Adipocyte (in vitro differentiated cells): ENCODE results near the gene ZC3H13.

Source experiments
- DNase-seq: peaks from one replicate; pipeline ENCODE4 v3.0.0-alpha.2; 2015; ENCODE audit warnings: low read depth
- H3K27me3 ChIP-seq: replicated peaks from 2 replicates; pipeline ENCODE4 v1.7.0; 2013; ENCODE audit warnings: mild to moderate bottlenecking, low read length, moderate library complexity; ENCODE audit not compliant: control insufficient read depth, insufficient read depth
- H3K36me3 ChIP-seq: 2 replicates; pipeline ENCODE4 v1.7.0; 2013; ENCODE audit warnings: low read length, mild to moderate bottlenecking, moderate library complexity; ENCODE audit not compliant: control insufficient read depth, insufficient read depth, severe bottlenecking
- H3K4me1 ChIP-seq: 2 replicates; pipeline ENCODE4 v1.7.0; 2013; ENCODE audit warnings: mild to moderate bottlenecking, low read length, moderate library complexity; ENCODE audit not compliant: control insufficient read depth, insufficient read depth
- H3K4me3 ChIP-seq: 2 replicates; pipeline ENCODE4 v1.7.0; 2013; ENCODE audit warnings: mild to moderate bottlenecking, low read length, moderate library complexity
- H3K9ac ChIP-seq: 2 replicates; pipeline ENCODE4 v1.7.0; 2013; ENCODE audit warnings: mild to moderate bottlenecking, low read length, moderate library complexity
- H3K9me3 ChIP-seq: 2 replicates; pipeline ENCODE4 v1.7.0; 2013; ENCODE audit warnings: mild to moderate bottlenecking, low read length, moderate library complexity; ENCODE audit not compliant: control insufficient read depth

The ZC3H13 gene

GRCh38 chr13:46059405-46059804 is 6.9 kb upstream of the ZC3H13 start:
- Histone ChIP-seq H3K4me3 (no peak overlapping the region), H3K9ac (no peak overlapping the region), H3K27me3 (no peaks in the 10 kb centered on the region), H3K9me3 (no peaks in the 10 kb centered on the region), H3K36me3 (no peaks in the 10 kb centered on the region), H3K4me1 (no peaks in the 10 kb centered on the region)
- DNase-seq: no peak

DNA sequence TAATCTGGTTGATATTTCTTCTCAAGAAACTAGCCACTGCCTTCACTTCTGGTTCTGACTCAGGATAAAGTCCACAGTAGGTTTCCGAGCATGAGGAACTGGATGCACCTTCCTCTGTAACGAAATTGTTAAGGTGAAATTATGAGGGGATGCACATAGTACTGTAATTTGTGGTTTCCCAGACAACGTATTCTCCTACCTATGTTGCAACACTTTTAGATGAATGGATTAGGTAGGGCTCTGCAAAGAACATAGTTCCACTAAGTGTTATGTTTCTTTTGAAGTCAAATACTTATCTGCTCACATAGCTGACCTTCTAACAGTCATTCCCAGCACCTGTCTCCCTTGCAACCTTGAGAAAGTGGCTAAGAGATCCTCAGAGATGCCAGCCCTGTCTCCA is 5.7 kb upstream of the ZC3H13 start:
- DNase-seq: no peak
- Histone ChIP-seq H3K36me3 (no peaks in the 10 kb centered on the region), H3K9ac (no peak overlapping the region), H3K27me3 (no peaks in the 10 kb centered on the region), H3K4me3 (no peak overlapping the region), H3K4me1 (peaks cover 5% of the 10 kb centered on the region), H3K9me3 (no peaks in the 10 kb centered on the region)

DNA sequence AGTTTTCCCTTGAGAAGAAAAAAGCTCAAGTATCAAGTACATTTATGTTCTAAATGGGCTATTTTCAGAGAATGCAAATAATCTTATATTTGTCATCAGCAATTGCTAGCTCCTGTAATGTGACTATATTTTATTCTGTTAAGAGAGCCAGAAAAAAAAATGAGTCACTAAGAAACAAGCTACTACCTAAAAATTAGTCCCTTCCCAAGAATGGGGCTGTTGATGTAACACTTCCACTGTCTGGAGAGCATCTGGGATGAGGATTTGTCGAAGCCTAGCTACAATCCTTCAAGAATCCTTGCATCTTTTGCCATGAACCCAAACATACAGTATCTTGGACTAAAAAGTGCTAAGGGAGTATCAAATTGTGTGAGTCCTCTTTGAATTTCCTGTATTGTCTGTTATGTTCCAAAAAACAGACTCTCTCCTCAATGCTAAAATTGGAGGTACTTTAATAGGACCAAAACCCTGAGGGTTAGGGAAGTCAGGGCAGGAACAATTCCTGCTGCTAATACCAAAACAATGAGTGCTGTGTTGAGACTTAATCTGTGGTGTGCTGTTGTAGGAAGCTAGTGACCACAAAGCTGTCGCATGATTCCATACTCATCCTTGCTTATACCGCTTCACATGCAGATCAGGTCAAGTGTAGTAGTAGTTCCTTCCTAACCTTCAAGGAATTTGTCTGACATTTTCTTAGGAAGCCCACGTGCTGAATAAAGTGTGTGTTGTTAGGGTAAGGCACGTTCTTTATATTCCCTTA is 4.9 kb upstream of the ZC3H13 start:
- Histone ChIP-seq H3K36me3 (no peaks in the 10 kb centered on the region), H3K9ac (no peak overlapping the region), H3K4me1 (peaks cover 5% of the 10 kb centered on the region), H3K4me3 (no peak overlapping the region), H3K27me3 (no peaks in the 10 kb centered on the region), H3K9me3 (no peaks in the 10 kb centered on the region)
- no peak for DNase-seq

GRCh38 chr13:46053162-46054012 is 841 bp upstream of the ZC3H13 start:
- Histone ChIP-seq H3K4me3 (peak overlapping the region; percentile 100), H3K9me3 (no peaks in the 10 kb centered on the region), H3K27me3 (no peaks in the 10 kb centered on the region), H3K36me3 (no peaks in the 10 kb centered on the region), H3K4me1 (peaks cover 25% of the 10 kb centered on the region), H3K9ac (peak overlapping the region; percentile 94)
- DNase-seq: no peak

DNA sequence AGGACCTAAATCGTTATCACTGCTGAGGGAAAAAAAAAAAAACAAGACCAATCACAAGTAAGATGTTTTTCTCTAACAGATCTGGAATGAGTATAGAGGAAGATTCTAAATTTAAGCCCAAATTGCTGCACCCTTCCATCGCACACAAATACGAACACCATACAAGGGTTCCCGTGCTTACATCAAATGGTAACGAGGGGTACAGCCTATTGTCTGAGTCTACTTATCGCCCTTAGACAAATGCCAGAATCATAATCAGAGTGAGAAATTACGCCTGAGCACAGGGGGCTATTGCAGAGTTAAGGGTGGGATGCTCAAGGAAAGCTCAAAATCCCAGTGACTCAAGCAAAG is 603 bp downstream of the ZC3H13 start:
- no peaks in the 10 kb centered on the region for H3K36me3 ChIP-seq
- H3K27me3 ChIP-seq: no peaks in the 10 kb centered on the region
- peaks cover 25% of the 10 kb centered on the region for H3K4me1 ChIP-seq
- H3K4me3 ChIP-seq: peak overlapping the region; percentile 100
- peak overlapping the region; percentile 94 for H3K9ac ChIP-seq
- no peak for DNase-seq
- no peaks in the 10 kb centered on the region for H3K9me3 ChIP-seq

DNA sequence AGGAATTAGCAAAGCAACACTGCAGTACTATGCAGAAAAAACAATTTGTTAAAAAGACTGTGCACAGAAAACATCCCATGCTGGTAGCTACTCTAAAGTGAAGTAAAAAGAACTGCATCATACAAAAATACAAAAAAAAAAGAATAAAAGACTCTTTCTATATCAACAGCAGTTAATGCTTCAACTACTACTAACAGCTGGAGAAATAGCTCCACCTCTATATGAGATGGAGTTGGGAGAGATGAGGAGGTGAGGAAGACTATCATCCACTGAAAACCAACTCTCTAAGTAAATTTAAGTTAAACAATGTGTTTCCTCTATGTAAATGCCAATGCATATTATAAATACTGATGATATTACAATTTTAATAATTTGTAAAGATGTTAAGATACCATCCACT is 1.8 kb downstream of the ZC3H13 start:
- Histone ChIP-seq H3K4me1 (peaks cover 26% of the 10 kb centered on the region), H3K9me3 (no peaks in the 10 kb centered on the region), H3K36me3 (no peaks in the 10 kb centered on the region), H3K4me3 (peak overlapping the region; percentile 100), H3K27me3 (no peaks in the 10 kb centered on the region), H3K9ac (peak overlapping the region; percentile 9)
- no peak for DNase-seq

DNA sequence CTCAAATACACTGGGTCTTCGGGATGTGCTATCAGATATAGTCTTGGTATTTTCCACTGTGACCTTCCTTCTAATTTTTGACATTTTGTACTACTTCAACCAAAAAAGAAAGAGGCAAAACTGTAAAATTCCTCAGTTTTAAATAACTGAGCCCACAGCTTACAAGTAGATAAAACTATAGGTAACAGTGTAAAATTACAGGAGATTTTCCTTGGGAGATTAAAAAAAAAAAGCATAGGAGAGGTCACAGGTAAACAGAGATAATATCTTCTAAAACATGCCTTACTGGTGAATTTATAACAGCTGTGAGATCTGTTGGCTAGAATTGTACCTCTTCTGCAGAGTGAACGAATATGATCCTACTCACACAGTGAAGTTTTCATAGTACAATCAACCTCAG is 7.1 kb downstream of the ZC3H13 start:
- H3K9me3 ChIP-seq: no peaks in the 10 kb centered on the region
- peaks cover 14% of the 10 kb centered on the region for H3K4me1 ChIP-seq
- no peak overlapping the region for H3K4me3 ChIP-seq
- DNase-seq: no peak
- H3K27me3 ChIP-seq: no peaks in the 10 kb centered on the region
- no peak overlapping the region for H3K9ac ChIP-seq
- H3K36me3 ChIP-seq: peaks cover 22% of the 10 kb centered on the region

- Histone ChIP-seq H3K27me3 (no peaks in the 10 kb centered on the region), H3K9me3 (no peaks in the 10 kb centered on the region), H3K4me3 (no peak overlapping the region), H3K9ac (no peak overlapping the region), H3K4me1 (peaks cover 7% of the 10 kb centered on the region), H3K36me3 (peaks cover 25% of the 10 kb centered on the region)
- DNase-seq: no peak
These were observed 8.9 kb downstream of the ZC3H13 start for GRCh38 chr13:46043647-46044046.

- Histone ChIP-seq H3K4me3 (no peak overlapping the region), H3K9me3 (no peaks in the 10 kb centered on the region), H3K27me3 (no peaks in the 10 kb centered on the region), H3K9ac (no peak overlapping the region), H3K36me3 (peaks cover 34% of the 10 kb centered on the region), H3K4me1 (peaks cover 11% of the 10 kb centered on the region)
- peak; percentile 70 for DNase-seq
These were observed 11.1 kb downstream of the ZC3H13 start for GRCh38 chr13:46041419-46041839.

DNA sequence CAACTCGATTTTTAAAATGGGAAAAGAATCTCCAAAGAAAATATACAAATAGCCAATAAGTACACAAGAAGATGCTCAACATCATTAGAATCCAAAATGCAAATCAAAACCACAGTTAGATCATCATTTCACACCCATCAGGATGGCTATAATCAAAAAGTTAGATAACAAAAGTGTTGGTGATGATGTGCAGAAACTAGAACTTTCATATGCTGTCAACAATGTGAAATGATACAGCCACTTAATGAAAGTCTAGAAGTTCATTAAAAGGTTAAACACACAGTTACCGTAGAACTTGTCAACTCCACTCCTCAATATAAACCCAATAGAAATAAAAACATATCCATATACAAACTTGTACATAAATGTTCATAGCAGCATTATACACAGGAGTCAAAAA is 11.8 kb downstream of the ZC3H13 start:
- no peaks in the 10 kb centered on the region for H3K27me3 ChIP-seq
- no peaks in the 10 kb centered on the region for H3K9me3 ChIP-seq
- no peak overlapping the region for H3K4me3 ChIP-seq
- H3K9ac ChIP-seq: no peak overlapping the region
- no peak for DNase-seq
- H3K36me3 ChIP-seq: peaks cover 36% of the 10 kb centered on the region
- H3K4me1 ChIP-seq: peaks cover 11% of the 10 kb centered on the region

- no peaks in the 10 kb centered on the region for H3K9me3 ChIP-seq
- no peaks in the 10 kb centered on the region for H3K27me3 ChIP-seq
- peaks cover 4% of the 10 kb centered on the region for H3K4me1 ChIP-seq
- H3K36me3 ChIP-seq: peaks cover 46% of the 10 kb centered on the region
- peak; percentile 41 for DNase-seq
- no peak overlapping the region for H3K9ac ChIP-seq
- H3K4me3 ChIP-seq: no peak overlapping the region
These were observed 12.9 kb downstream of the ZC3H13 start for GRCh38 chr13:46039411-46040182.
